ENCODE results near the gene WIPF3.

The WIPF3 gene

GRCh38 chr7:29808075-29808801 is 1.9 kb downstream of the WIPF3 start:
- peak overlapping the region in 1 of 2 donors; percentile 76 for H3K27ac ChIP-seq

GRCh38 chr7:29809533-29810155 is 3.3 kb downstream of the WIPF3 start:
- Histone ChIP-seq H3K27ac (no peak overlapping the region), H3K4me3 (no peak overlapping the region)
- no peak for DNase-seq (ENCODE audit: low spot score)
- TF ChIP-seq CTCF (IDR thresholded peaks at IDR 0.05) = no peak

More at GRCh38 chr7:29808075-29808801, 1.9 kb downstream of the WIPF3 start:
- peak overlapping the region; percentile 76 for H3K4me3 ChIP-seq
- TF ChIP-seq CTCF (IDR thresholded peaks at IDR 0.05) = no peak
- DNase-seq (ENCODE audit: low spot score) = no peak

GRCh38 chr7:29810297-29810696 is 4.0 kb downstream of the WIPF3 start:
- no peak overlapping the region for H3K27ac ChIP-seq
- no peak for TF ChIP-seq CTCF (IDR thresholded peaks at IDR 0.05)
- no peak for DNase-seq (ENCODE audit: low spot score)

GRCh38 chr7:29810813-29811482 is 4.6 kb downstream of the WIPF3 start:
- H3K27ac ChIP-seq = no peak overlapping the region
- no peak for DNase-seq (ENCODE audit: low spot score)
- H3K4me3 ChIP-seq = no peak overlapping the region
- no peak for TF ChIP-seq CTCF (IDR thresholded peaks at IDR 0.05)

More at GRCh38 chr7:29810297-29810696, 4.0 kb downstream of the WIPF3 start:
- no peak overlapping the region for H3K4me3 ChIP-seq

GRCh38 chr7:29811586-29811985 is 5.3 kb downstream of the WIPF3 start:
- TF ChIP-seq CTCF (IDR thresholded peaks at IDR 0.05) = no peak
- no peak for DNase-seq (ENCODE audit: low spot score)
- peak overlapping the region in 1 of 2 donors; percentile 16 for H3K27ac ChIP-seq
- no peak overlapping the region for H3K4me3 ChIP-seq

- no peak for DNase-seq (ENCODE audit: low spot score)
- no peak overlapping the region for H3K27ac ChIP-seq
- TF ChIP-seq CTCF (IDR thresholded peaks at IDR 0.05) = no peak
Measured at GRCh38 chr7:29812185-29812876, 6.0 kb downstream of the WIPF3 start.

More at GRCh38 chr7:29812185-29812876, 6.0 kb downstream of the WIPF3 start:
- no peak overlapping the region for H3K4me3 ChIP-seq
